ENCODE results near the gene SLC8A1. TPM values are rescaled to one million over a fixed set of nuclear protein-coding genes. Genes with fewer than 3 reads are reported as not detected.

SLC8A1 gene
- polyA plus RNA-seq, 3 donors: 56.1 to 68.8 (median 60.4) TPM

DNA sequence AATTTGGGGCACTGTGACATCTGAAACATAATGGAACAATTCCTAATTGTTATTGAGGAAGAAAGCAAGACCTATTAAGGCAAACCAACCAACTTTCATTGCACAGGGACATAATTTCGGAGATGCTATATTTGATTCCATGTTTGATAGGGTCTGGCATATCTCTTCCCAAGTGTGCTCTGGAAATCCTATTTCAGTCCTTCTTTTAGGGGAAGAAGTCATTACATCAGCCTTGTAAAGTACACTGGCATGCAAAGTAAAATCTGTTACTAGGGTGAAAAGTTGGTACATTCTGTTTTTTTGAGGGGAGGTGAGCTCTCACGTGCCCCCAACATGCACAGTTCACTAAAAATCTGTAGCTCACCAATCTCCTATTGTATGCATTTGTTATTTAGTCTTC is 172.4 kb downstream of the SLC8A1 start:
- DNase-seq: no peak

DNA sequence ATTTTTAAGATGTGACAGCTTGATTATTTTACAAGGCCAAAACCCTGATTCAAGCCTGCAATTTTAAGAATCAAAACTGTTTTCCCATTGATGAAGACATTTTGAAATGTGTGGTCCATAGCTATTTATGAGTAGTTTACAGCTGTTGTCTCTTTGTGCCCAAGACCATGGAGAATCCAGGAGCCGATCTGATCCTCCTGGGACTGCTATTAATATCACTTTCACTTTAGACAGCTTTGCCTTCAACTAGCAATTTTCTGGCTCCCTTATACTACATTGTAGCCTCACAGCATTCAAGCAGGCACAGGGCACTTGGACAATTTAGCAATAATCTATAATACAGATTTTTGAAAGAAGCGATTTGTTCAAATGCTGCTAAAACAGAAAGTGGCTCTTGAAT is 172.9 kb downstream of the SLC8A1 start:
- no peak for DNase-seq

DNA sequence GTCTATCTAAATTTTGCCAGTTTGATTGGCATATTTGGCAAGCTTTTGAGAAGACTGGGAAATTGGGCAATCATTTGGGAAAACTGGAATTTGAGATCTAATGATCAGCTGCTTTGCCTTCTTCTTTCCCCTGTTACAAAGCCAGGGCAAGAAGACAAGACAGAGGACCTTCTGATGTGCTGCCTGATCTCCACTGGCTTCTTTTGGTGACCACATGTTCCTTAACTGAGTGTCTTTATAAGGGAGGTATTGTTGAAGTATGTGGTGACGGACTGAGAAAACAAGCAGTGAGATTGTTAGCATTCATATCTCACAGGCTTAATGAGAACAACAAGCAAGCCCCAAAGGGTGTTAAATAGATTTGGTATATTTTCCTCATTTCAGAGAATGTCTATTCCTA is 175.8 kb downstream of the SLC8A1 start:
- no peak for DNase-seq

DNA sequence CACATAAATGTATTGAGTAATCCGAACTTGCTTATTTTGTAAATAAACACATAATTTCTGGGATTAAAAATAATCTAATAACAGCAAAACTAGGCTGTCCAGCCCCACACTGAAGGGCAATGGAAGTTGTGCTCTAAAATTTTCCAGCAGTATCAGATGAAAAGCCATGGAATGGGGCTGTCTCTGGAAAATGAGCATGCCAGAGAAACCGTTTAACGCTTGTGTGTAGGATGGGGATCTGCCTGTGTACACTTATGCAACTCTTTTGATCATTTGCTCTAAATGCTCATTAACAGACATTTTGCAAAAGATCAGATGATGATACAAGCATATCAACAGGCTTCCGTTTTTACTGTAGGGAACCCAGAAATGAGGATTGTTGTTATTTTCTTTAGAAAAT is 177.6 kb downstream of the SLC8A1 start:
- DNase-seq: no peak

DNA sequence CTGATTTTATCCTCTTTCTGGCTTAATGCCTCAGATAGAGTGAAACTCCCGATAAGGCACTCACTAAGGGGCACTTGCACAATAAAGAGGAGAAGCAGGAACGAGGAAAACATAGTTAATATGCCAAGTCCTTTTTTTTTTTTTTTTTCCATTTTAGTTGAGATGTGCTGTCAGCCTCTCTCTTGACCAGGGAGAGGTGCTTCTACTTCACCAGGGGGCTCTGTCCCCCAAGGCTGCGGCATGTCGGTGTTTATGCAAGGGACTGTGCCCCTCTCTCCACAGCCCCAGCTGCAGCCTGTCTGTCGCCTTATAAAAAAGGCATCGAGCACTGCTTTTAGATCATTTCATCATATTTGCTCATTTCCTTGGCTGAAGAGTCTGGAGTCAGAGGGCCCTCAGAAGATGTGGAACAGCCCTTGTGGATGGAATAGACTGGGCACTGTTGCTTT is 178.1 kb downstream of the SLC8A1 start:
- DNase-seq: no peak

DNA sequence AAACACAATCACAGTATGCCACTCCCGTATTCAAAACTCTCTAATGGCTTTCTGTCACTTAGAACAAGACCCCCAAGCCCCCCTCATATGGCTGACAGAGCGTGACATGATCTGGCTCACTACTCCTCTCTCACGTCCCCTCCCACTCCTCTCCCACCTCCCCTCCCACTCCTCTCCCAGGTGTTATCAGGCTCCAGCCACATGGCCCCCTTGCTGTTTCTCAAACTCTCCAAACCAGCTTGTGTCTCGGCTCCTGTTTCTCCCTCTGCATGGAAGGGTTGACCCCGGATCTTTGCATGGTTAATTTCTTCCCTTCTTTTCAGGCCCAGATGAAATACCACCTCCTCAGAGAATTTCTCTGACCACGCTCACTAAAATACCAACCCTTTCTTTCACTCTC is 180.8 kb downstream of the SLC8A1 start:
- peak; percentile 86 for DNase-seq

DNA sequence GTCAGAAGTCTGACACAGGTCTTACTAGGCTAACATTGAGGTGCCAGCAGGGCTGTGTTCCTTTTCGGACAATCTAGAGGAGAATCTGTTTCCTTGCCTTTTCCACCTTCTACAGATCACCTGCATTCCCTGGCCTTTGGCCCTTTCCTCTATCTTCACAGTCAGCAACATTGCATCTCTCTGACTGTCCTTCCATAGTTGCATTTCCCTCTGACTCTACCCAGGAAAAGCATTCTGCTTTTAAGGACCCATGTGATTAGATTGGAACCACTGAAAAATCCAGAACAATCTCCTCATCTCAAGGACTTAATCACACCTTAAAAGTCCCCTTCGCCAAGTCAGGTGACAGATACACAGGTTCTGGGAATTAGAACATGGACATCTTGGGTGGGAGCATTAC is 181.5 kb downstream of the SLC8A1 start:
- no peak for DNase-seq

DNA sequence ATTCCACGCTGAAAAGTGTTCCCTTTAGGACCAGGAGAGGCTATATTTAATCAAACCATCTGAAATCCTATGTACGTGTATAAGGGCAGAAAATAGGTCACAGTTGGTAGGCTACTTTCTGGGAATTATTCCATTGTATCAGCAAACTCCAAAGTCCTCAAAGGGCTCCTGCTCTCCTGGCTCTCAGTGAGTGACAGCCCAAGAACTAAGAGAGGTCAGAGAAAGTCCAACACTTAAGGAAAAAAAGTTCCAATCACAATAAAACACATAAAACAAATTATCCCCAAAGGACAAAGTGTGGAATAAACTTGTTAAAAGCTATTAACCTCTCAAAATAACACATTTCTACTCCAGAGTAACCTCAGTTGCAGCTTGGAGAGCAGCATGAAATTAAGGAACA is 183.3 kb downstream of the SLC8A1 start:
- DNase-seq: no peak

DNA sequence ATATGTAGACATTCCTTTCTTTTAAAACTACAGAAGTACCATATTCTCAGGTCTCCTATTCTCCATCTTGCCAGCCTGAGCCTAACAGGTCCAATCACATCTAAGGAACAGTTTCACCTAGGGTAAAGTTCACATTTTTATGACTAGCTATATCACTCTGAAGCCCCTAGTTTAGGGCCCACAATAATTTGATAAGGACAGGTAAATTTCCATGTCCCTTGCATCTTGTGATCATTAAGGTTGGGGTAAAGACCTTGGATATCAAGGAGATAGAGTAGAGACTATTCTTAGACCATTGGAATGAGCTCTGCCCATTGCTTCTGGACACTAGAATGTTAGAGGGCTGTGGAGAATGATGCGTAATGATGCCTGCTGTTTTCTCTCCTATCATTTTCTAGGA is 185.7 kb downstream of the SLC8A1 start:
- no peak for DNase-seq

DNA sequence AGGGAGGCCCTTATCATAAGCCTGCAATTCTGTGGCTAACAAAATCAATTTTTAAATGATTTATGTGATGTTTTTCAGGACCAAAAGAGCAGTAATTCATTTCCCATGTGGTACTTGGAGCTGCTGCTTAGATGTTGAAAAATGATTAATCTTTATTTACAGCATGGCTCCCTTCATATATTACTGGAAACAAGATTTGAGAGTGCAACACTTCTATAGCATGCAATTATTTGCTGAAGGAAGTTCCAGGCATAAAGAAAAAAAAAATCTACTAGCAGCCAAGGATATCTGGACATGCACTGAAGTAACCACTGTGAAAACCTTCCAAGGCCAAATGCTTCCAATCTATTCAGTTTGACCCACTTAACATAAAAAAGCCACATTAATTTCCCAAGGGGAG is 186.3 kb downstream of the SLC8A1 start:
- no peak for DNase-seq

- no peak for DNase-seq
Measured at GRCh38 chr2:40261042-40261441, 190.8 kb downstream of the SLC8A1 start.

GRCh38 chr2:40260437-40260836 is 191.5 kb downstream of the SLC8A1 start:
- DNase-seq: no peak

DNA sequence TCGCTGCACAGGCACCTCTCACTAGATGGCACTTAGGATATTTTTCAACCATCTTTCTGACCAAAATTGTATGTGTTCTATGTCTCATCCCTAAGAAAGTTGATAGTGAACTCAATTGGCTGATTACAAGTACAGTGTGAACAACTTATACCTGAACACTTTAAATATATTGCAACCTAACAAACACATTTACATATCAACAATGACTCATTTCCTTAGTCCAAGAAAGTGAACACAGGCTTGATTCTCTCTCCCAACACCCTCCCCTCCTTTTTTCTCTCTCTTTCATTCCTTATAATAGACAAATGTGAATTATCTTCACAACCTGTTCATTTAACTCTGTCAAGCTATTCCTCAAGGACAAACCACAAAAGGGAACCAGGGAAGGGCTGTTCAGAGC is 192.0 kb downstream of the SLC8A1 start:
- no peak for DNase-seq

- no peak for DNase-seq
Measured at GRCh38 chr2:40258135-40258457, 193.8 kb downstream of the SLC8A1 start.

- DNase-seq: no peak
Measured at GRCh38 chr2:40257340-40258134, 194.4 kb downstream of the SLC8A1 start.

DNA sequence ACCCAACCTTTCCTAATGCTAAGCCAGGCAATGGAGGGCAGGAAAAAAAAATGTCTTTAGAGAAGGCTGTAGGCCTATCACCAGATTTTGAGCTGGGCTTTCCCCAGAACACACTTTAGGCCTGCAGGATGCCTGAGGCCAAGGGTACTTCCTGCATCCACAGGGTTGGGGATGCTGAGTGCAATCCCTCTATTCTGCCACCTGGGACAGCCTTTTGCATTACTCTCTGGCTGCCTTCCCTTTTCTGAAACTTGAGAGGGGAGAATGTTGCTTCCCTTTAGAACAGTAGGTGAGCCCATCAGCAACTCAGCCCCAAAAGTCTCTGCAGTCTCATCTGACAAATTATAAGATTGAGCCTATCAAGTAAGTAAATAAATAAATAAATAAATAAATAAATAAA is 195.2 kb downstream of the SLC8A1 start:
- no peak for DNase-seq

DNA sequence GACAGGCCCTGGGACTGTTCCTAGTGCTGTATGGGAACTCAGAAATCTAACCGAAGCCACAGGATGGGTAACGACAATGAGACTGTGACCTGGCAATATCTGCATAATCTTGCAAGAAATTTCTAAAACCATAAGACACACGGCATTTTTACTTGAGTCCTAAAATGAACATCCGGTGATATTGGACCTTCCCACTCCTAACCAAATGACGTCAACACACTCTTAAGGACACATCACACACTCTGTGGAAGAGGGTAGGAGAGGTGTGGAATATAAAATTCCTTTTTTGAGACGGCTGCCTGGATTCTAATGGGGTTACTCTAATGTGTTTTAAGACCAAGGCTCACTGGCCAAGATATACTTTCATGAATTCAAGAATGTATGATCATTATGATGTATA is 195.9 kb downstream of the SLC8A1 start:
- no peak for DNase-seq

- DNase-seq: no peak
Measured at GRCh38 chr2:40255103-40255502, 196.8 kb downstream of the SLC8A1 start.

DNA sequence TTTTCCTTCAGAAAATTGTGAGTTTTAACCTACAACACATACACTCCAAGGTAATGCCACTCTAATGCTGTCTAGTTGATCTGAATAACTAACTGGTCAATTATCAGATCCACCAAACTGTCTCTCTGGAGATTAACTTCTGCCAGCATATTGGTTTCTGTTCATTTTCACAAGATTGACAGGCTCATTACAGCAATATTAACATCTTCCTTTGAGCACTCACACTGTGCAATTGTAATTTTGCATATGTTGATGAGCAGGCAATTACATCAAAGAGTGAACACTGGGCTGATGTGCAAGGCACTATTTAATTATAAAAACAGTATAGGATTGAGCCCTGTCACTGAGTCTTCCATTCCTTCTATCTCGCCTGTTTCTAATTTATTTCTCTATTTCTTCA is 197.3 kb downstream of the SLC8A1 start:
- DNase-seq: no peak

DNA sequence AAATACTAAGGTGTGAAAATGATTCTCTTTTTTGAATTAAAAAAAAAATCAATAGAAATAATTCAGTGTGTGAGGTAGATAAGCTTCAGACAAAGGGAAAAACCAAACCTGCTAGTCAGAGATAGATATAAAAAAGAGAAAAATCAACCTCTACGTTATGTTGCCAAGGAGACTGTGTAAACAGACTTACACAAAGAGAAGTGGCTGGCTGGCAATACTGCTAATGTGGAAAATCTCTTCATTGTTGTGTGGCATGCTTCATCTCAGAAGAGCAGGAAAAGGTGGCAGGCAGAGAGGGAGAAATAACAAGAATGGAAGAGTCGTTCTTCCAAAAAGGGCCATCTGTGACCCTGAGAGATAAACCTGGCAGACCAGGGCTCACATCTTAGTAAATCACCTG is 200.8 kb downstream of the SLC8A1 start:
- DNase-seq: no peak

GRCh38 chr2:40249577-40249976 is 202.3 kb downstream of the SLC8A1 start:
- no peak for DNase-seq

- DNase-seq: no peak
Measured at GRCh38 chr2:40248294-40248693, 203.6 kb downstream of the SLC8A1 start.

GRCh38 chr2:40244675-40245074 is 207.2 kb downstream of the SLC8A1 start:
- DNase-seq: no peak

DNA sequence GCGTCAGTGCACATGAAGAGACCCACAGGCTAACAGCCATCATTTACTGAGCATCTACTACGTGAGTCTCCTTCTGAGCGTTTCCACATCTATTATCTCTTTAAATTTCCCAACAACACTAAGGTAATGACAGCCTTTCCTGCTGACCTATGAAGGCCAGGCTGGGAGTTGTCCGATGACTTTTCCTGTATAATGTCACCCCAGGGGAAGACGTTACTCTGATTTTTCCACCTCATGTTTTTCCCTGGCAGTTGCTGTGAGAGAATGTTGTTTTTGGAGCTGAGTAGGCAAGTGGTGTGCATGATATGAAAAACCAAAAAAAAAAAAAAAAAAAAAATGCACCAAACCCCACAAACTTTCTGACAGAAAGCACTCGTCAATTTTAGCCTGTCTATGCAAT is 207.6 kb downstream of the SLC8A1 start:
- DNase-seq: no peak
